ENCODE data around the gene GIPC2. TPM values are rescaled to one million over a fixed set of nuclear protein-coding genes. Genes with fewer than 3 reads are reported as not detected.

Gene GIPC2
- total RNA-seq, 1 experiment from 2014 or later = 0.07 TPM

DNA sequence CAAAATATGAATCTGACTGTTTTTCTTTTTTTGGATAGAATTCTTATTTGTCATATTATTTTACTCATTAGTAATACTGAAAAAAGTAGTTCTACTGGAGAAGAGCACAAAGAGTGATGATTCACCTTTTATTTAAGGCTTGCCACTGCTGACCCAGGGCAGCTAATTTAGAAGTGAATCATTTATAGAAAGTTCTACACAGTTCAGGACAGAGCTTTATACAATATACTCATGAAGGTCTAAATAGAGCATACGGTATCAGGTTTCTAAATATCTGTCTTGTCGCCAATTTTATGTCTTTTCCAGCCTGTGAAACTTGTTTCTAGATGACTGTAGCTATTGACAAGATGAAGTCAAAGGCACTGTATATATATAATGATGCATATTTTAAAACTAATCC is 25.0 kb downstream of the GIPC2 start (continued):
- TF ChIP-seq MAX (IDR thresholded peaks at IDR 0.05) (no peak), CEBPB (IDR thresholded peaks at IDR 0.05; ENCODE audit: low read depth) (no peak), ELF1 (IDR thresholded peaks at IDR 0.05; ENCODE audit: borderline replicate concordance, low read depth) (no peak), SP1 (IDR thresholded peaks at IDR 0.05; ENCODE audit: low read depth) (peak; percentile 46; the same call in 1 of the 2 replicates), FOSL1 (IDR thresholded peaks at IDR 0.05; ENCODE audit: low read depth) (peak; percentile 61), JUND (IDR thresholded peaks at IDR 0.05) (peak; percentile 64), ZBTB33 (IDR thresholded peaks at IDR 0.05; ENCODE audit: extremely low read depth, insufficient replicate concordance, low read length) (no peak), YY1 (IDR thresholded peaks at IDR 0.05; ENCODE audit: extremely low read depth, insufficient replicate concordance, low read depth, low read length) (no peak)
- TF ChIP-seq, protein P1, sequence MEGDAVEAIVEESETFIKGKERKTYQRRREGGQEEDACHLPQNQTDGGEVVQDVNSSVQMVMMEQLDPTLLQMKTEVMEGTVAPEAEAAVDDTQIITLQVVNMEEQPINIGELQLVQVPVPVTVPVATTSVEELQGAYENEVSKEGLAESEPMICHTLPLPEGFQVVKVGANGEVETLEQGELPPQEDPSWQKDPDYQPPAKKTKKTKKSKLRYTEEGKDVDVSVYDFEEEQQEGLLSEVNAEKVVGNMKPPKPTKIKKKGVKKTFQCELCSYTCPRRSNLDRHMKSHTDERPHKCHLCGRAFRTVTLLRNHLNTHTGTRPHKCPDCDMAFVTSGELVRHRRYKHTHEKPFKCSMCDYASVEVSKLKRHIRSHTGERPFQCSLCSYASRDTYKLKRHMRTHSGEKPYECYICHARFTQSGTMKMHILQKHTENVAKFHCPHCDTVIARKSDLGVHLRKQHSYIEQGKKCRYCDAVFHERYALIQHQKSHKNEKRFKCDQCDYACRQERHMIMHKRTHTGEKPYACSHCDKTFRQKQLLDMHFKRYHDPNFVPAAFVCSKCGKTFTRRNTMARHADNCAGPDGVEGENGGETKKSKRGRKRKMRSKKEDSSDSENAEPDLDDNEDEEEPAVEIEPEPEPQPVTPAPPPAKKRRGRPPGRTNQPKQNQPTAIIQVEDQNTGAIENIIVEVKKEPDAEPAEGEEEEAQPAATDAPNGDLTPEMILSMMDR (IDR thresholded peaks at IDR 0.05 in 2 of 3, conservative IDR thresholded peaks at IDR 0.05 in 1 of 3; ENCODE audit: borderline replicate concordance in 1 of 3, insufficient read depth in 1 of 3, low read depth in 2 of 3, low read length in 2 of 3) = no peak

GRCh38 chr1:78071696-78072095 is 25.9 kb downstream of the GIPC2 start:
- no TSS peak for BruUV-seq (replicated peaks)
- ChIA-PET RAD21 (ENCODE audit: low non-redundant PET in 1 of 2, low total read pairs in 2 of 2, uncharacterized antibody in 2 of 2, unreplicated experiment in 2 of 2) (no interaction called here), POLR2A (no interaction called here), CTCF (no interaction called here)
- DNase-seq (ENCODE audit: low read depth, low spot score) (no peak), ATAC-seq (no peak)
- Histone ChIP-seq H4K20me1 (ENCODE audit: insufficient read depth) (no peaks in the 10 kb centered on the region), H3K9ac (ENCODE audit: low read length) (no peak overlapping the region), H3K27me3 (ENCODE audit: insufficient read depth, low read length) (no peaks in the 10 kb centered on the region), H3K4me3 (replicated peaks in 1 of 2; ENCODE audit: low read depth in 1 of 2, low read length in 2 of 2) (no peak overlapping the region), H3K9me2 (ENCODE audit: insufficient read depth) (no peaks in the 10 kb centered on the region), H3K36me3 (ENCODE audit: control insufficient read depth in 1 of 2, insufficient read depth in 2 of 2, low read length in 2 of 2) (no peaks in the 10 kb centered on the region), H2AFZ (ENCODE audit: low read depth, low read length, poor library complexity, severe bottlenecking) (peak overlapping the region; percentile 75), H3K79me2 (ENCODE audit: insufficient read depth, low read length) (no peaks in the 10 kb centered on the region), H3K9me3 (ENCODE audit: control insufficient read depth in 1 of 2, insufficient read depth in 1 of 2, low read depth in 1 of 2, low read length in 2 of 2) (no peaks in the 10 kb centered on the region), H3K4me2 (ENCODE audit: low read length) (no peak overlapping the region), H3K27ac (ENCODE audit: low read depth, low read length) (no peak overlapping the region), H3K4me1 (ENCODE audit: control insufficient read depth in 1 of 2, insufficient read depth in 2 of 2, low read length in 2 of 2) (peaks cover 9 to 17% of the 10 kb centered on the region in 2 experiments)
- intact Hi-C loops (cut with micrococcal nuclease) = no loop called here
- TF ChIP-seq SP1 (IDR thresholded peaks at IDR 0.05; ENCODE audit: low read depth) = no peak
- no peak for TF ChIP-seq ZBTB33 (IDR thresholded peaks at IDR 0.05; ENCODE audit: extremely low read depth, insufficient replicate concordance, low read length)
- no peak for TF ChIP-seq ZFX (IDR thresholded peaks at IDR 0.05)
- no peak for TF ChIP-seq CBX3 (IDR thresholded peaks at IDR 0.05; ENCODE audit: low read depth)
- no peak for TF ChIP-seq POLR2A (IDR thresholded peaks at IDR 0.05; ENCODE audit: borderline replicate concordance, extremely low read depth, insufficient read depth, insufficient read length)
- no peak for TF ChIP-seq SRF (IDR thresholded peaks at IDR 0.05; ENCODE audit: low read depth)
- no peak for TF ChIP-seq EGR1 (IDR thresholded peaks at IDR 0.05; ENCODE audit: low read depth)
- no peak for TF ChIP-seq ATF3 (IDR thresholded peaks at IDR 0.05)
- TF ChIP-seq EZH2phosphoT487 (IDR thresholded peaks at IDR 0.05; ENCODE audit: borderline replicate concordance) = no peak
- no peak for TF ChIP-seq SIN3A (IDR thresholded peaks at IDR 0.05; ENCODE audit: low read depth)
- no peak for TF ChIP-seq EZH2 (IDR thresholded peaks at IDR 0.05)
- TF ChIP-seq FOSL1 (IDR thresholded peaks at IDR 0.05; ENCODE audit: low read depth) = no peak
- no peak for TF ChIP-seq MAX (IDR thresholded peaks at IDR 0.05)
- TF ChIP-seq ELF1 (IDR thresholded peaks at IDR 0.05; ENCODE audit: borderline replicate concordance, low read depth) = no peak

All from HCT116 (cell line).